C4-2B (cell line): ENCODE measurements around the gene AUH.

Experiments
- CTCF ChIP-seq: fragments of 450-650 bp; conservative IDR thresholded peaks from 2 replicates; pipeline ENCODE4 v1.5.1; 2017; ENCODE audit warnings: mild to moderate bottlenecking
- ZFX ChIP-seq: fragments of 450-650 bp; IDR thresholded peaks from 2 replicates; pipeline ENCODE4 v1.6.1; 2017

DNA sequence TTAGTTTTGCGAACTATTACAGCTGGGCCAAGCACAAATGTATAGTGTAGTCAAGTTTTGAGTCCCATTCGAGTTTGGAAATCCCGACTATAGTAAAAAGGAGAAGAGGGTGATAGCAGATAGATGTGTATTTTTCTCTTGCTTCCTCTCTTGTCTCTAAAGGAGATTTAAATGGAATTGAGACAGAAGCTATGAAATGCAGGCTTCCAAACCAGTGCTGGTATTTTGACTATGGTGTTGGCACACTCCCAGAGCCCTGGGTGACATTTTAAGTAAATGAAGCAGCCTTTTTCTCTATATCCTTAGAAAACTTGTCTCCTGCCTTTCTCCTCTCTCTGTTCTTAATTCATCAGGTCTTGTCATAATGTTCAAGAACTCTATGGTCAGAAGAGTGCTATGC, 17.7 kb upstream of the AUH start:
- TF ChIP-seq CTCF = no peak
- no peak for TF ChIP-seq ZFX
